Loucy (cell line): ENCODE results near the gene TMEM117.
"Not testable (repeated sequence)": the region's sequence is repeated elsewhere in the genome, so short reads cannot be mapped to it uniquely, and the experiment has no call there.

Experiments
- H2AFZ ChIP-seq: fragments of 200-600 bp; sonication (generic); 2 replicates; pipeline ENCODE4 v1.6.0; 2016; ENCODE audit warnings: antibody characterized with exemption, mild to moderate bottlenecking, low read length, moderate library complexity
- H3F3A ChIP-seq: fragments of 200-600 bp; 2 replicates; pipeline ENCODE4 v1.6.0; 2016; ENCODE audit warnings: antibody characterized with exemption, low read depth, mild to moderate bottlenecking
- H3K27me3 ChIP-seq: fragments of 200-600 bp; sonication (generic); 2 replicates; pipeline ENCODE4 v1.6.1; 2014; ENCODE audit warnings: low read length, mild to moderate bottlenecking; ENCODE audit not compliant: insufficient read depth, poor library complexity, severe bottlenecking
- H3K36me3 ChIP-seq: fragments of 200-600 bp; sonication (generic); 2 replicates; pipeline ENCODE4 v1.6.1; 2016; ENCODE audit warnings: low read length; ENCODE audit not compliant: insufficient read depth
- H3K4me1 ChIP-seq: fragments of 200-600 bp; sonication (generic); 2 replicates; pipeline ENCODE4 v1.5.1; 2014; ENCODE audit warnings: low read length, mild to moderate bottlenecking; ENCODE audit not compliant: insufficient read depth, poor library complexity, severe bottlenecking
- H3K4me2 ChIP-seq: fragments of 200-600 bp; sonication (generic); 2 replicates; pipeline ENCODE4 v1.6.0; 2014; ENCODE audit warnings: antibody characterized with exemption, low read length, low read depth, mild to moderate bottlenecking; ENCODE audit not compliant: poor library complexity, severe bottlenecking
- H3K4me3 ChIP-seq: fragments of 200-600 bp; sonication (generic); 2 replicates; pipeline ENCODE4 v1.5.1; 2014; ENCODE audit warnings: low read length, mild to moderate bottlenecking, mixed read lengths; ENCODE audit not compliant: poor library complexity, severe bottlenecking
- H3K79me2 ChIP-seq: fragments of 200-600 bp; sonication (generic); 2 replicates; pipeline ENCODE4 v1.6.1; 2014; ENCODE audit warnings: low read length; ENCODE audit not compliant: insufficient read depth
- H3K9ac ChIP-seq: fragments of 200-600 bp; sonication (generic); 2 replicates; pipeline ENCODE4 v1.6.0; 2014; ENCODE audit warnings: mild to moderate bottlenecking, low read depth, low read length, moderate library complexity; ENCODE audit not compliant: poor library complexity, severe bottlenecking
- H3K9me2 ChIP-seq: fragments of 200-600 bp; sonication (generic); replicated peaks from 2 replicates; pipeline ENCODE4 v1.6.1; 2016; ENCODE audit warnings: low read depth, low read length, mixed read lengths
- H3K9me3 ChIP-seq: fragments of 200-600 bp; sonication (generic); 2 replicates; pipeline ENCODE4 v1.6.1; 2014; ENCODE audit warnings: mild to moderate bottlenecking, antibody characterized with exemption, low read length, low read depth; ENCODE audit not compliant: insufficient read depth
- H4K20me1 ChIP-seq: fragments of 200-600 bp; sonication (generic); 2 replicates; pipeline ENCODE4 v1.6.0; 2014; ENCODE audit warnings: antibody characterized with exemption, low read length, mild to moderate bottlenecking; ENCODE audit not compliant: insufficient read depth, poor library complexity, severe bottlenecking
- EZH2phosphoT487 ChIP-seq: fragments of 200-600 bp; IDR thresholded peaks from 2 replicates; pipeline ENCODE4 v1.6.1; 2018; ENCODE audit warnings: antibody characterized with exemption, mild to moderate bottlenecking, moderate library complexity, borderline replicate concordance
- TF ChIP-seq, protein P1 (sequence below): fragments of 200-600 bp; sonication (generic); conservative IDR thresholded peaks from 2 replicates; pipeline ENCODE4 v1.5.1; 2014; ENCODE audit warnings: mild to moderate bottlenecking, antibody characterized with exemption, low read length

The TMEM117 gene

DNA sequence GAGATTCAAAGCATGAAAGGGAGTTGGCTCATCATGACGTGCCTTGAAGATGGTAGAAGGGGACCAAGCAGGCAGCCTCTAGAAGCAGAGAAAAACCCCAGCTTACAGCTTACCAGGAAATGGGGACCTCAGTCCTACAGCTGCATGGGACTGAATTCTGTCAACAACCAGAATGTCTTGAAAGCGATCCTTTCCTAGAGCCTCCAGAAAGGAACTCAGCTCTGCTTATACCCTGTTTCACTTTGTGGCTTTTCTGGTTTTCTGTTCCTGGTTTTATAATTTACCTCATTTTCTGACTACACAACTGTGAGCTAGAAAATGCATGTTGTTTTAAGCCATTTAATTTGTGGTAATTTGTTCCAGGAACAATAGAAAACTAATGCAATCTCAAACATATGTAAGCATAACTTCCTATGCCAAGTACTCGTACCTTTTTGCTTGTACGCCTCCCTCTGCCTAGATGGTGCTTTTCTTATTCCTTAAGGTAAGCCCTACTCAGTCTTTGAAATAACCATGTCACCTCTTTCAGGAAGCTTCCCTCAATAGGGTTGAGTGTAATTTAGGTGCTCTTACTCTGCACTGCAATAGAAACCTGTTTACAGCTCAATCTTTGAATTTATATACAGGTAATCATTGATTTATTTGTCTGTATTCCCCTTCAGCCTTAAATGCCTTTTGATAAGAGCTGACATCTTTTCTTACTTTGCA, 348.8 kb downstream of the TMEM117 start:
- Histone ChIP-seq H3K4me3 (no peak overlapping the region), H3K36me3 (no peaks in the 10 kb centered on the region), H3K9ac (no peak overlapping the region), H3K9me3 (no peaks in the 10 kb centered on the region), H3K9me2 (no peaks in the 10 kb centered on the region), H3K79me2 (no peaks in the 10 kb centered on the region), H3K4me2 (no peak overlapping the region), H3K27me3 (no peaks in the 10 kb centered on the region), H2AFZ (no peak overlapping the region), H3F3A (no peaks in the 10 kb centered on the region), H3K4me1 (no peaks in the 10 kb centered on the region), H4K20me1 (no peaks in the 10 kb centered on the region)
- no peak for TF ChIP-seq EZH2phosphoT487
- TF ChIP-seq, protein P1, sequence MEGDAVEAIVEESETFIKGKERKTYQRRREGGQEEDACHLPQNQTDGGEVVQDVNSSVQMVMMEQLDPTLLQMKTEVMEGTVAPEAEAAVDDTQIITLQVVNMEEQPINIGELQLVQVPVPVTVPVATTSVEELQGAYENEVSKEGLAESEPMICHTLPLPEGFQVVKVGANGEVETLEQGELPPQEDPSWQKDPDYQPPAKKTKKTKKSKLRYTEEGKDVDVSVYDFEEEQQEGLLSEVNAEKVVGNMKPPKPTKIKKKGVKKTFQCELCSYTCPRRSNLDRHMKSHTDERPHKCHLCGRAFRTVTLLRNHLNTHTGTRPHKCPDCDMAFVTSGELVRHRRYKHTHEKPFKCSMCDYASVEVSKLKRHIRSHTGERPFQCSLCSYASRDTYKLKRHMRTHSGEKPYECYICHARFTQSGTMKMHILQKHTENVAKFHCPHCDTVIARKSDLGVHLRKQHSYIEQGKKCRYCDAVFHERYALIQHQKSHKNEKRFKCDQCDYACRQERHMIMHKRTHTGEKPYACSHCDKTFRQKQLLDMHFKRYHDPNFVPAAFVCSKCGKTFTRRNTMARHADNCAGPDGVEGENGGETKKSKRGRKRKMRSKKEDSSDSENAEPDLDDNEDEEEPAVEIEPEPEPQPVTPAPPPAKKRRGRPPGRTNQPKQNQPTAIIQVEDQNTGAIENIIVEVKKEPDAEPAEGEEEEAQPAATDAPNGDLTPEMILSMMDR, result no peak

DNA sequence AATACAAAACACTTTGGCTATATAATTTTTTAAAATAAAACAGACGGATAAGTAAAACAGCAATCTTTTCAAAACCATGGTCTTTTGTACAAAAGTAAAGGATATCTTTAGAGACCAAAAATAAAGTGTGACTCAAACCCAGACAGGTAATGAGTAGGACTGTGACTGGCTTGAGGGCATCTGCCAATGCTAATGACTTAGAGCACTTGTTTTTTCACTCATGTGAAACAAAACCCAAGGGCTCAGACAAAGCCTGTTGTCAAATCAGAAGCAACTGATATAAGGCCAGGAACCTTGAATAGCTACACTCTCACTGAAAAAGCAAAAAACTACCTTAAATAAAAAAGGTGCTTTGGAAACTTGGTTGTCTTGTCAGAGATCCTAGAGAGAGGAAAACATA, 357.4 kb downstream of the TMEM117 start:
- H3K4me1 ChIP-seq, result no peaks in the 10 kb centered on the region
- no peak for TF ChIP-seq EZH2phosphoT487
- TF ChIP-seq, protein P1, result no peak
- H3K4me3 ChIP-seq, result no peak overlapping the region
- no peaks in the 10 kb centered on the region for H3K27me3 ChIP-seq
- no peaks in the 10 kb centered on the region for H3K36me3 ChIP-seq
- no peaks in the 10 kb centered on the region for H3F3A ChIP-seq
- H4K20me1 ChIP-seq, result no peaks in the 10 kb centered on the region
- no peak overlapping the region for H3K4me2 ChIP-seq
- no peaks in the 10 kb centered on the region for H3K79me2 ChIP-seq
- H3K9ac ChIP-seq, result no peak overlapping the region
- no peaks in the 10 kb centered on the region for H3K9me3 ChIP-seq
- no peak overlapping the region for H2AFZ ChIP-seq
- H3K9me2 ChIP-seq, result no peaks in the 10 kb centered on the region

DNA sequence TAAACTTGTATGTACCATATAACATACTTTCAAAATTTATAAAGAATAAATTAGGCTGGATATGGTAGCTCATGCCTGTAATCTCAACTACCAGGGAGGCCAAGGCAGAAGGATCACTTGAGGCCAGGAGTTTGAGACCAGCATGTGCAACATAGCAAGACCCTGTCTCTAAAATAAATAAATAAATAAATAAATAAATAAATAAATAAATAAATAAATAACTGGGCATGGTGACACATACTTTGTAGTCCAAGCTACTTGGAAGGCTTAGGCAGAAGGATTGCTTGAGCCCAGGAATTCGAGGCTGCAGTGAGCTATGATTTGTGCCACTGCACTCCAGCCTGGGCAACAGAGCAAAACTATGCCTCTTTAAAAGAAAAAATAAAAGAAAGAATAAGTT, 359.8 kb downstream of the TMEM117 start:
- not testable (repeated sequence) for H3K79me2 ChIP-seq, H3K36me3 ChIP-seq, H2AFZ ChIP-seq, H3K4me3 ChIP-seq, H3K9me2 ChIP-seq, H4K20me1 ChIP-seq, H3F3A ChIP-seq, H3K4me2 ChIP-seq, H3K9me3 ChIP-seq, H3K9ac ChIP-seq, H3K27me3 ChIP-seq, H3K4me1 ChIP-seq

DNA sequence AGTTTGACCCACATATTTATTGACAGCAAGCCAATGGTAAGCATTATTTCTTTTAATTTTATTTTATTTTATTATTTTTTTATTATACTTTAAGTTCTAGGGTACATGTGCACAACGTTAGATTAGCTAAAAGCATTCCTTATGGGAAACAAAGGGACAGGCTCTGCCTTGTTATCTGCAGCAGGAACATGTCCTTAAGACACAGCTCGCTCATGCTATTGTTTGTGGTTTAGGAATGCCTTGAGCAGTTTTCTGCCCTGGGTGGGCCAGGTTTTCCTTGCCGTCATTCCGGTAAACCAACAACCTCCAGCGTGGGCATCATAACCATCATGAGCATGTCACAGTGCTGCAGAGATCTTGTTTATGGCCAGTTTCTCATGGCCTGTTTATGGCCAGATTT, 370.2 kb downstream of the TMEM117 start:
- H3K36me3 ChIP-seq, result no peaks in the 10 kb centered on the region
- no peaks in the 10 kb centered on the region for H4K20me1 ChIP-seq

More for the DNA sequence above, 370.2 kb downstream of the TMEM117 start:
- Histone ChIP-seq H3K27me3 (no peaks in the 10 kb centered on the region), H3K9ac (no peak overlapping the region), H3K9me2 (no peaks in the 10 kb centered on the region), H3F3A (no peaks in the 10 kb centered on the region), H3K4me2 (no peak overlapping the region), H2AFZ (no peak overlapping the region), H3K79me2 (no peaks in the 10 kb centered on the region), H3K4me3 (no peak overlapping the region), H3K4me1 (no peaks in the 10 kb centered on the region), H3K9me3 (no peaks in the 10 kb centered on the region)
- TF ChIP-seq, protein P1, result no peak
- no peak for TF ChIP-seq EZH2phosphoT487
